ENCODE data around the gene PLN. TPM values are rescaled to one million over a fixed set of nuclear protein-coding genes. Genes with fewer than 3 reads are reported as not detected.

PLN gene
- polyA plus RNA-seq, 1 of the 3 experiments (the other 2 are of a cell fraction), result not detected

- H3K27me3 ChIP-seq (ENCODE audit: insufficient read depth), result no peaks in the 10 kb centered on the region
- DNase-seq, result no peak
- peaks cover 0 to 4% of the 10 kb centered on the region in 2 experiments for H3K36me3 ChIP-seq (replicated peaks in 1 of 2; ENCODE audit: control insufficient read depth in 1 of 2, insufficient read depth in 2 of 2, low read length in 1 of 2)
- no peaks in the 10 kb centered on the region for H3K4me1 ChIP-seq (ENCODE audit: control insufficient read depth in 1 of 2, insufficient read depth in 2 of 2, low read depth in 1 of 2, low read length in 1 of 2)
- H3K9me2 ChIP-seq, result no peaks in the 10 kb centered on the region
- no peak overlapping the region for H3K9ac ChIP-seq
- H3K27ac ChIP-seq (ENCODE audit: low read depth in 2 of 2, low read length in 1 of 2), result no peak overlapping the region
- H3K4me2 ChIP-seq, result no peak overlapping the region
- no peak overlapping the region for H2AFZ ChIP-seq (ENCODE audit: low read depth)
- no peak for TF ChIP-seq ELF1 (IDR thresholded peaks at IDR 0.05)
- no peak for TF ChIP-seq EZH2phosphoT487 (IDR thresholded peaks at IDR 0.05; ENCODE audit: borderline replicate concordance, low read depth)
- no peak for TF ChIP-seq RCOR1 (IDR thresholded peaks at IDR 0.05; ENCODE audit: low read length)
- TF ChIP-seq YY1 (IDR thresholded peaks at IDR 0.05; ENCODE audit: low read depth), result no peak
- no peak for TF ChIP-seq JUND (IDR thresholded peaks at IDR 0.05)
- TF ChIP-seq TAF1 (IDR thresholded peaks at IDR 0.05; ENCODE audit: borderline replicate concordance, low read depth, low read length), result no peak
- TF ChIP-seq TEAD4 (IDR thresholded peaks at IDR 0.05; ENCODE audit: borderline replicate concordance, insufficient read depth), result no peak
- TF ChIP-seq RAD21 (IDR thresholded peaks at IDR 0.05; ENCODE audit: low read length), result no peak
- no peak for TF ChIP-seq USF2 (IDR thresholded peaks at IDR 0.05; ENCODE audit: borderline replicate concordance, low read depth, low read length)
- no peak for TF ChIP-seq NRF1 (IDR thresholded peaks at IDR 0.05; ENCODE audit: low read depth, low read length)
- TF ChIP-seq GABPA (IDR thresholded peaks at IDR 0.05; ENCODE audit: low read depth), result no peak
- no peak for TF ChIP-seq ZBTB33 (IDR thresholded peaks at IDR 0.05; ENCODE audit: borderline replicate concordance, low read depth)
- TF ChIP-seq CTCF (IDR thresholded peaks at IDR 0.05), result no peak
- TF ChIP-seq POLR2AphosphoS5 (IDR thresholded peaks at IDR 0.05; ENCODE audit: low read depth, low read length), result no peak
- TF ChIP-seq FOXJ3 (CRISPR knock-in tag; IDR thresholded peaks at IDR 0.05), result no peak
- no peaks in the 10 kb centered on the region; the same call in 1 of the 2 replicates for H3K9me3 ChIP-seq
- H3F3A ChIP-seq (replicated peaks; ENCODE audit: insufficient read depth), result no peaks in the 10 kb centered on the region
- H3K4me3 ChIP-seq (ENCODE audit: low read depth in 2 of 2, low read length in 1 of 2), result no peak overlapping the region
- peaks cover 39% of the 10 kb centered on the region for H3K79me2 ChIP-seq (ENCODE audit: insufficient read depth)
- 74% methylated on average over 3 of the region's 3 CpGs for WGBS (ENCODE audit: low lambda C conversion rate)
- H4K20me1 ChIP-seq (ENCODE audit: insufficient read depth), result no peaks in the 10 kb centered on the region; the same call in 1 of the 2 replicates
- ChIA-PET POLR2A (no interaction called here), CTCF (interaction anchor here (0.7 kb wide), 1 partner anchor 76 kb away, joined by 3 read pairs; no protein-coding TSS in a partner anchor)
Measured at GRCh38 chr6:118606268-118606667, 58.2 kb downstream of the PLN start.

Data from SK-N-SH (cell line).